HepG2 (cell line): Measurements from ENCODE around the gene SOX12. TPM values are rescaled to one million over a fixed set of nuclear protein-coding genes. Genes with fewer than 3 reads are reported as not detected.

ENCODE experiments used
- ARID2 ChIP-seq: sonication (generic); formaldehyde crosslinking; IDR thresholded peaks from 2 replicates; pipeline ENCODE4 v1.8.1; 2022; ENCODE audit warnings: mild to moderate bottlenecking, missing genetic modification reagents, borderline replicate concordance
- ASH2L ChIP-seq: fragments of 300-600, 200-600 bp; sonication (generic); IDR thresholded peaks from 2 replicates; pipeline ENCODE4 v1.7.0; 2017; ENCODE audit warnings: low read depth, mild to moderate bottlenecking, moderate library complexity, mixed read lengths, low read length; ENCODE audit not compliant: insufficient read length
- ATAD3A ChIP-seq: sonication (generic); formaldehyde crosslinking; IDR thresholded peaks from 2 replicates; pipeline ENCODE4 v1.4.0; 2020; ENCODE audit warnings: missing genetic modification reagents
- DNMT3B ChIP-seq: conservative IDR thresholded peaks from 2 replicates; pipeline ENCODE4 v1.6.1; 2016; ENCODE audit warnings: missing biosample characterization, control low read depth
- NFRKB ChIP-seq: fragments of 450-650 bp; IDR thresholded peaks from 2 replicates; pipeline ENCODE4 v1.6.1; 2017
- PCBP1 ChIP-seq: fragments of 200-400 bp; formaldehyde crosslinking; IDR thresholded peaks from 2 replicates; pipeline ENCODE4 v1.6.1; 2017; ENCODE audit warnings: mild to moderate bottlenecking, low read depth, low read length, borderline replicate concordance
- REXO4 ChIP-seq: sonication (generic); formaldehyde crosslinking; IDR thresholded peaks from 2 replicates; pipeline ENCODE4 v1.8.0; 2022; ENCODE audit warnings: missing genetic modification reagents, mild to moderate bottlenecking, borderline replicate concordance
- WIZ ChIP-seq: sonication (generic); formaldehyde crosslinking; IDR thresholded peaks from 2 replicates; pipeline ENCODE4 v1.5.1; 2020; ENCODE audit warnings: mild to moderate bottlenecking, missing genetic modification reagents
- ZNF101 ChIP-seq: sonication (generic); formaldehyde crosslinking; IDR thresholded peaks from 2 replicates; pipeline ENCODE4 v1.4.0; 2020; ENCODE audit warnings: mild to moderate bottlenecking, low read depth, missing genetic modification reagents, borderline replicate concordance
- ZNF251 ChIP-seq: sonication (generic); formaldehyde crosslinking; IDR thresholded peaks from 2 replicates; pipeline ENCODE4 v1.9.0; 2021; ENCODE audit warnings: mild to moderate bottlenecking, missing genetic modification reagents
- ZNF280B ChIP-seq: sonication (generic); formaldehyde crosslinking; IDR thresholded peaks from 2 replicates; pipeline ENCODE4 v1.5.0; 2020; ENCODE audit warnings: missing genetic modification reagents, mild to moderate bottlenecking, borderline replicate concordance
- ZNF431 ChIP-seq: sonication (generic); formaldehyde crosslinking; IDR thresholded peaks from 2 replicates; pipeline ENCODE4 v1.9.0; 2022; ENCODE audit warnings: missing genetic modification reagents, low read depth, mild to moderate bottlenecking, borderline replicate concordance
- ZNF543 ChIP-seq: sonication (generic); formaldehyde crosslinking; IDR thresholded peaks from 2 replicates; pipeline ENCODE4 v1.4.0; 2020; ENCODE audit warnings: mild to moderate bottlenecking, missing genetic modification reagents
- ZNF589 ChIP-seq: sonication (generic); formaldehyde crosslinking; conservative IDR thresholded peaks from 2 replicates; pipeline ENCODE4 v1.8.0; 2022; ENCODE audit warnings: mild to moderate bottlenecking, moderate library complexity, missing genetic modification reagents
- ZNF674 ChIP-seq: sonication (generic); formaldehyde crosslinking; IDR thresholded peaks from 2 replicates; pipeline ENCODE4 v1.5.0; 2020; ENCODE audit warnings: low read depth, mild to moderate bottlenecking, missing genetic modification reagents
- ZNF839 ChIP-seq: sonication (generic); formaldehyde crosslinking; IDR thresholded peaks from 2 replicates; pipeline ENCODE4 v1.4.0; 2020; ENCODE audit warnings: missing genetic modification reagents, mild to moderate bottlenecking, borderline replicate concordance
- polyA plus RNA-seq, 8 experiments: library from polyadenylated mRNA; depleted of rRNA in 3 of 8; stranded (reverse) in 7 of 8; unstranded in 1 of 8; fragments of >200 nt; fragmentation: Illumina TruSeq in 4 of 8; extraction: Trizol in 4 of 8; gene quantifications; 2 replicates each; pipeline versions ENCODE4 v1.2.1 to v1.2.3, GENCODE V29; 2011 to 2016; ENCODE audit warnings: low read depth in 4 of 8, missing spikeins in 1 of 8, mixed read lengths in 1 of 8; ENCODE audit not compliant: insufficient read depth in 1 of 8
- total RNA-seq, 5 experiments: library from RNA; depleted of rRNA; stranded (reverse); fragments of >200 nt; fragmentation: Illumina TruSeq; extraction: Trizol; gene quantifications; 2 replicates each; pipeline ENCODE4 v1.2.3, GENCODE V29; 2016; ENCODE audit warnings: low read depth in 1 of 5
- TF ChIP-seq, protein P1 (sequence below): IDR thresholded peaks from 2 replicates; pipeline ENCODE4 v1.6.1; 2018; ENCODE audit warnings: missing genetic modification reagents, mild to moderate bottlenecking, missing compliant biosample characterization
- TF ChIP-seq, protein P2 (sequence below): sonication (generic); formaldehyde crosslinking; IDR thresholded peaks from 2 replicates; pipeline ENCODE4 v1.5.0; 2020; ENCODE audit warnings: mild to moderate bottlenecking, missing genetic modification reagents, moderate library complexity
- TF ChIP-seq, protein P3 (sequence below): IDR thresholded peaks from 2 replicates; pipeline ENCODE4 v1.6.1; 2016; ENCODE audit warnings: missing compliant biosample characterization, missing genetic modification reagents, borderline replicate concordance
- TF ChIP-seq, protein P4 (sequence below): fragments of 450-650 bp; IDR thresholded peaks from 2 replicates; pipeline ENCODE4 v1.6.1; 2017

Gene SOX12
- total and polyA plus RNA-seq, 2 of the 13 experiments (the other 11 are each of a cell fraction or from before 2014, with no cell fraction given) = 10.0 to 18.7 TPM

- peak; percentile 96 for TF ChIP-seq ZNF589
- peak; percentile 40; the same call in 1 of the 2 replicates for TF ChIP-seq ZNF674 (CRISPR knock-in tag)
- TF ChIP-seq, protein P1, sequence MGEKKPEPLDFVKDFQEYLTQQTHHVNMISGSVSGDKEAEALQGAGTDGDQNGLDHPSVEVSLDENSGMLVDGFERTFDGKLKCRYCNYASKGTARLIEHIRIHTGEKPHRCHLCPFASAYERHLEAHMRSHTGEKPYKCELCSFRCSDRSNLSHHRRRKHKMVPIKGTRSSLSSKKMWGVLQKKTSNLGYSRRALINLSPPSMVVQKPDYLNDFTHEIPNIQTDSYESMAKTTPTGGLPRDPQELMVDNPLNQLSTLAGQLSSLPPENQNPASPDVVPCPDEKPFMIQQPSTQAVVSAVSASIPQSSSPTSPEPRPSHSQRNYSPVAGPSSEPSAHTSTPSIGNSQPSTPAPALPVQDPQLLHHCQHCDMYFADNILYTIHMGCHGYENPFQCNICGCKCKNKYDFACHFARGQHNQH = peak; percentile 97
- peak; percentile 97 for TF ChIP-seq ZNF839 (CRISPR knock-in tag)
- TF ChIP-seq, protein P2, sequence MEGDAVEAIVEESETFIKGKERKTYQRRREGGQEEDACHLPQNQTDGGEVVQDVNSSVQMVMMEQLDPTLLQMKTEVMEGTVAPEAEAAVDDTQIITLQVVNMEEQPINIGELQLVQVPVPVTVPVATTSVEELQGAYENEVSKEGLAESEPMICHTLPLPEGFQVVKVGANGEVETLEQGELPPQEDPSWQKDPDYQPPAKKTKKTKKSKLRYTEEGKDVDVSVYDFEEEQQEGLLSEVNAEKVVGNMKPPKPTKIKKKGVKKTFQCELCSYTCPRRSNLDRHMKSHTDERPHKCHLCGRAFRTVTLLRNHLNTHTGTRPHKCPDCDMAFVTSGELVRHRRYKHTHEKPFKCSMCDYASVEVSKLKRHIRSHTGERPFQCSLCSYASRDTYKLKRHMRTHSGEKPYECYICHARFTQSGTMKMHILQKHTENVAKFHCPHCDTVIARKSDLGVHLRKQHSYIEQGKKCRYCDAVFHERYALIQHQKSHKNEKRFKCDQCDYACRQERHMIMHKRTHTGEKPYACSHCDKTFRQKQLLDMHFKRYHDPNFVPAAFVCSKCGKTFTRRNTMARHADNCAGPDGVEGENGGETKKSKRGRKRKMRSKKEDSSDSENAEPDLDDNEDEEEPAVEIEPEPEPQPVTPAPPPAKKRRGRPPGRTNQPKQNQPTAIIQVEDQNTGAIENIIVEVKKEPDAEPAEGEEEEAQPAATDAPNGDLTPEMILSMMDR (CRISPR knock-in tag) = peak; percentile 66
- peak; percentile 94 for TF ChIP-seq ASH2L
- TF ChIP-seq ARID2 (CRISPR knock-in tag) = peak; percentile 86; the same call in 1 of the 2 replicates
- TF ChIP-seq ZNF280B = peak; percentile 81; the same call in 1 of the 2 replicates
- TF ChIP-seq WIZ = no peak
- TF ChIP-seq, protein P3, sequence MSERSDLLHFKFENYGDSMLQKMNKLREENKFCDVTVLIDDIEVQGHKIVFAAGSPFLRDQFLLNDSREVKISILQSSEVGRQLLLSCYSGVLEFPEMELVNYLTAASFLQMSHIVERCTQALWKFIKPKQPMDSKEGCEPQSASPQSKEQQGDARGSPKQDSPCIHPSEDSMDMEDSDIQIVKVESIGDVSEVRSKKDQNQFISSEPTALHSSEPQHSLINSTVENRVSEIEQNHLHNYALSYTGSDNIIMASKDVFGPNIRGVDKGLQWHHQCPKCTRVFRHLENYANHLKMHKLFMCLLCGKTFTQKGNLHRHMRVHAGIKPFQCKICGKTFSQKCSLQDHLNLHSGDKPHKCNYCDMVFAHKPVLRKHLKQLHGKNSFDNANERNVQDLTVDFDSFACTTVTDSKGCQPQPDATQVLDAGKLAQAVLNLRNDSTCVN (CRISPR knock-in tag) = peak; percentile 94
- no peak for TF ChIP-seq ZNF251
- TF ChIP-seq, protein P4, sequence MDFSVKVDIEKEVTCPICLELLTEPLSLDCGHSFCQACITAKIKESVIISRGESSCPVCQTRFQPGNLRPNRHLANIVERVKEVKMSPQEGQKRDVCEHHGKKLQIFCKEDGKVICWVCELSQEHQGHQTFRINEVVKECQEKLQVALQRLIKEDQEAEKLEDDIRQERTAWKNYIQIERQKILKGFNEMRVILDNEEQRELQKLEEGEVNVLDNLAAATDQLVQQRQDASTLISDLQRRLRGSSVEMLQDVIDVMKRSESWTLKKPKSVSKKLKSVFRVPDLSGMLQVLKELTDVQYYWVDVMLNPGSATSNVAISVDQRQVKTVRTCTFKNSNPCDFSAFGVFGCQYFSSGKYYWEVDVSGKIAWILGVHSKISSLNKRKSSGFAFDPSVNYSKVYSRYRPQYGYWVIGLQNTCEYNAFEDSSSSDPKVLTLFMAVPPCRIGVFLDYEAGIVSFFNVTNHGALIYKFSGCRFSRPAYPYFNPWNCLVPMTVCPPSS = no peak
- TF ChIP-seq NFRKB = no peak
- peak; percentile 99 for TF ChIP-seq ZNF543
- no peak for TF ChIP-seq REXO4 (CRISPR knock-in tag)
- TF ChIP-seq PCBP1 = peak; percentile 94
- peak; percentile 91 for TF ChIP-seq ZNF431 (CRISPR knock-in tag)
- TF ChIP-seq DNMT3B = peak; percentile 92
- peak; percentile 39; the same call in 1 of the 2 replicates for TF ChIP-seq ATAD3A (CRISPR knock-in tag)
- 0 out of 2 replicates have a peak, but pooled peaks have one; percentile 47 for TF ChIP-seq ZNF101 (CRISPR knock-in tag)
Measured at GRCh38 chr20:371755-372542, 46.6 kb downstream of the SOX12 start (continued).
